Midbrain (tissue), 1 donor: ENCODE data around the gene ADGRB3.
A peak's percentile ranks its signal among the peaks of the same experiment; 100 is the strongest.
"Not testable (repeated sequence)": the region's sequence is repeated elsewhere in the genome, so short reads cannot be mapped to it uniquely, and the experiment has no call there.

Experiments used
- DNase-seq: peaks from one replicate; lab custom pipeline; 2025; lab: John Stamatoyannopoulos, UW

ADGRB3 gene

GRCh38 chr6:68740828-68741500 is 105.9 kb downstream of the ADGRB3 start:
- DNase-seq: no peak

- no peak for DNase-seq
Measured at GRCh38 chr6:68741501-68742386, 106.7 kb downstream of the ADGRB3 start.

- no peak for DNase-seq
Measured at GRCh38 chr6:68743099-68743498, 108.0 kb downstream of the ADGRB3 start.

GRCh38 chr6:68744376-68744775 is 109.3 kb downstream of the ADGRB3 start:
- not testable (repeated sequence) for DNase-seq

- no peak for DNase-seq
Measured at GRCh38 chr6:68746376-68746775, 111.3 kb downstream of the ADGRB3 start.

GRCh38 chr6:68747110-68747790 is 112.2 kb downstream of the ADGRB3 start:
- no peak for DNase-seq

- DNase-seq: not testable (repeated sequence)
Measured at GRCh38 chr6:68747832-68748231, 112.8 kb downstream of the ADGRB3 start.

GRCh38 chr6:68754681-68755213 is 119.7 kb downstream of the ADGRB3 start:
- no peak for DNase-seq

GRCh38 chr6:68756454-68757375 is 121.6 kb downstream of the ADGRB3 start:
- DNase-seq: no peak

- DNase-seq: peak; percentile 20
Measured at GRCh38 chr6:68757821-68758220, 122.7 kb downstream of the ADGRB3 start.

- no peak for DNase-seq
Measured at GRCh38 chr6:68758559-68758958, 123.5 kb downstream of the ADGRB3 start.

GRCh38 chr6:68760485-68760884 is 125.4 kb downstream of the ADGRB3 start:
- no peak for DNase-seq

GRCh38 chr6:68760941-68761676 is 126.0 kb downstream of the ADGRB3 start:
- DNase-seq: peak; percentile 68

GRCh38 chr6:68761985-68762384 is 126.9 kb downstream of the ADGRB3 start:
- DNase-seq: no peak

GRCh38 chr6:68771426-68771825 is 136.3 kb downstream of the ADGRB3 start:
- DNase-seq: peak; percentile 47

GRCh38 chr6:68774843-68775242 is 139.8 kb downstream of the ADGRB3 start:
- no peak for DNase-seq

GRCh38 chr6:68776354-68776753 is 141.3 kb downstream of the ADGRB3 start:
- peak; percentile 27 for DNase-seq

- DNase-seq: peak; percentile 71
Measured at GRCh38 chr6:68777956-68778355, 142.9 kb downstream of the ADGRB3 start.

- DNase-seq: peak; percentile 89
Measured at GRCh38 chr6:68778356-68779020, 143.4 kb downstream of the ADGRB3 start.

GRCh38 chr6:68779366-68779765 is 144.3 kb downstream of the ADGRB3 start:
- DNase-seq: peak; percentile 36
